ENCODE measurements around the gene COG2.
"Not testable (repeated sequence)": the region's sequence is repeated elsewhere in the genome, so short reads cannot be mapped to it uniquely, and the experiment has no call there.

COG2 gene

DNA sequence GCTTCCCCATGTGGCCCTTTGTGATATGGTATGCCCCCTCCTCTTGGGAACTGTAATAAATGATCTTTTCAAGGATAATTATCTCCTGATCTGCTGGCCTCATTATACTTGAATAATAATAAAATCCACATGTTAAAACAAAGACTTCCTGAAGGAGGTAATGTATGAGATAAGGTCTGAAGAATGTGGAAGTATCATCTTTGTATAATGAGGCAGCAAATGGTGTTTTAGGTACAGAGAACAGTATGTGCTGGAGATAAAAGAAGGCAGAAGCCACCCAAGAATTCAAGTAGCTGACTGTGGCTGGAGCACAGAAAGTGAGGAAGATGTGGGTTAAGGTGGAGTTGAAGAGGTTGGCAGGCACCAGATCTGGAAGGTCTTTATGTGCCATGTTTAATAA is 12.8 kb upstream of the COG2 start:
- DNase-seq, result no peak

DNA sequence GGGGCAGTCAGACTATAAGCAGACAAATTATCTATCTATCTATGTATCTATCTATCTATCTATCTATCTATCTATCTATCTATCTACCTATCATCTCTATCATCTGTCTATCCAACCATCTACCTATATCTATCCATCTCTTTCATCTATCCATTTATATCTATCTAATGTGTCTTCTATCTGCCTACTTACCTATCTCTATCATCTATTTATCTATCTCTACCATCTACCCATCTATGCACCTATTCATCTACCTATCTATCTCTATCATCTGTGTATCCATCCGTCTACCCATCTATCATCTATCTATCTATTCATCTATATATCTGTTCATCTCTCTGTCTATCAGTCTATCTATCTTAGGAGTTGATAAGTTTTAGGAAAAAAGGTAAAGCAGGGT is 10.8 kb upstream of the COG2 start:
- no peak for DNase-seq

DNA sequence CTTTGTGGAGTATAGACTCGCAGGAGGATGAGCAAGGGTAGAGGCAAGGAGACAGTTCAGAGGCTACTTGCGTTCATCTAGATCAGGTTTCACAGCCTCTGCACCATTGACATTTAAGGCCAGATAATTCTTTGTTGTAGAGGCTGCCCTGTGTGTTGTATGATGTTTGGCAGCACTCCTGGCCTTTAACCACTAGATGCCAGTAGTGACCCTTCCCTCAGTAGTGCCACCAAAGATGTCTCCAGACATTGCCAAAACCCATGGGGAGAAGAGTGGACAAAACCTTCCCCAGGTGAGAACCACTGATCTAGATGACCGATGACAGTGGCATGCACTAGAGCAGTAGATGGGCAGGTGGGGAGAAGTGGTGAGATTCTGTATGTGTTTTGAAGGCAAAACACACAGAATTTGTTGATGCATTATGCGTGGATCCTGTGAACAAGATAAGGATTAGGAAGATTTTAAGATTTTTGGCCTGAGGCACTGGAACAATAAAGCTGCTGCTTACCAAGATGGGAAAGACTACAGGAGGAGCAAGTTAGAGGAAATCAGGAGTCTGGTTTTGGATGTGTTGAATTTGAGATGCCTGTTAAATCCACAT is 9.9 kb upstream of the COG2 start:
- peak; percentile 6 for DNase-seq

DNA sequence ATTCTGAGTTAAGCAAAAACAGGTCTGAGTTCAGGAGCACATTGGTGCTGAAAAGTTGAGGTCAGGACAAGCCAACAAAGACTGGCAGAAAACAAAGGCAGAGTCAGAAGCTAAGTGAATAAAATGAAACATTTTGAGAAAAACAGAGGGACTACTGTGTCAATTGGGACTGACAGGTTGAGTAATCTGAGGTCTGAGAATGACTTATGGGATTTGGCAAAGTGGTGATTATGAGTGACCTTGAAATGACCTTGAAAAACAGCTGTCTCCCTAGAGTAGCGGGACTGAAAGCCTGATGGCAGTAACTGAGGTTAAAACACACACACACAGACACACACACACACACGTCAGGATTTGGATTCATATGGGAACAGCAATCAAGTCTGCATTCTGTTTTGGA is 8.8 kb upstream of the COG2 start:
- no peak for DNase-seq

DNA sequence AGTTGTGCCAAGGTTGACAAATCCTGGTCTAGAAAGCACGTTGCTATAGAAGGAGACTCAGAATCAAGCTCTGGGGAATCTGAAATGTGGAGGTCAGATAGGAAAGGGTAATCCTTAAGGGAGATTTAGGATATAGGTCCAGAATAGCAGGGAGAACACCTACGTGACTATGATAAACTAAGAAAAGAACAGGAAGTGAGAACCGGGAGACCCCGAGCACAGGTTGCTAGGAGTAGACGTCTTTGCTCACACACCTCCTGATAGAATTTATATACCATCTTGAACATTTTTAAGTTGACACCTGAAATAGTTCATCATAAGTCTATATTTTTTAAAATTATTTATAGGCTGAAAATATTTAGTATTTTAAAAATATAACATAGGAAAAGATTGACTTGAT is 7.9 kb upstream of the COG2 start:
- DNase-seq, result no peak

DNA sequence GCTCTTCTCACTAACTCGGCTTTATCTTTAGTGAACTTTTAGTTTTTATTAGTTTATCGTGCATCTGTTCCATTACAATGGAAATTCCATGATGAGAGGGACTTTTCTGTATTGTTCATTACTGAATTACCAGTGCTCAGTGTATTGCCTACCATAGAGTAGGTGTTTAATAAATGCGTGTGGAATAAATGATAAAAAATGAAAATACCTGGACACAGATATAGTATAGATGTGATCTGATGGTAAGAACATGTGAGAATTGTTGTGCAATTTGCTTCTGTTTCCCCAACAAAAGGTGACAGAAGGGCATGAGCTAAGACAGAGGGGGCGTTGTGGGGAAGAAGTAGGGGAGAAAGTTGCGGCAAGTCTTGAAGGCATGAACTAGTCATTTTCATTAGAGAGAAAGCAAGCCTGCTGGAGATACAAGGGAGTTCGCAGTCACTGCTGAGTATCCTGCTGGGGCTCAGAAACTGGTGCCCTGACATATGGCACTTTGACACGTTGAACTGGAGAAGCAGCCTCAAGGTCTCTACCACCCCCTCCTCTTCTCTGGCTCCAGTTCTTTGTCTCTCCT is 5.6 kb upstream of the COG2 start:
- DNase-seq, result peak; percentile 15

DNA sequence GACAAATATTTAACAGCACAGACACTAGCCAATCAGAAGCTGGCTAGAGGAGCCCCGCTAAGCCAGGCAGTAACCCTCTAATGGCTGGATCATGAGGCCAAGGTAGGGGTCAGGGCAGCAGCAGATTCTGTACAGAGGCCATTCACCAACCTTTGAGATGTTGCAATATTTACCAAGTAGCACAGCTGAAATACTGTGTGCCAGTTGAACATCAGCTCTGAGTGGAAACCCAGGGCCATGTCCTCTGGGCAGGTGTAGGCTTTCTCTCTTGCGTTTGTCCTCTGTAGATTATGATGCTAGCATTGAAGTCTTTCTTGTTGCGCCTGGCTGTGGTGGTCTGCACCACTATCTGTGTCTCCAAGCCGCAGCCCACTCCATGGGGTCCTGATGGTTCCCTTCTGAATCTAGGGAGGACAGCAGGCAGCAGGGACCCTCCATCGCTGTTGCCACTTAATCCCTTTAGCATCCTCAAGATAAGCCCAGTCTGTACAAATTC is 2.5 kb upstream of the COG2 start:
- no peak for DNase-seq

DNA sequence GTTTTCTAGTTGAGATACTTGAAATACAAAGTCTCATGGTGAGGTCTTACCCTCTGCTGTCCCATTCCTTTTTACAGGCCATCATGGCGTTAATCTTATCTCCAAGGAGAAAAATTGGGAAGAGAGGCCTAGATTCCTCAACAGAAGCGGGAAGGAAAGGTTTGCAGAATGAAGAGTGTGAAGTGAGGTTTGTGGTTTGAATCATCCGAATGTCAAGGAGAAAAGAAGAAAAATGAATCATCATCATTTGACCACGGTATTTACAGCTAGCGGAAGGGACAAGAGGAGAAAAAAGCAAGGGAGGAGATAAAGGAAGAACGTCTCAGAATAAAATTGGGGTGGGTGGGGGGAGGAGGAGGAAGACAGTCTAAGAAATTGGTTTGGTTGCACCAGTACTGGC is 935 bp upstream of the COG2 start:
- no peak for DNase-seq

DNA sequence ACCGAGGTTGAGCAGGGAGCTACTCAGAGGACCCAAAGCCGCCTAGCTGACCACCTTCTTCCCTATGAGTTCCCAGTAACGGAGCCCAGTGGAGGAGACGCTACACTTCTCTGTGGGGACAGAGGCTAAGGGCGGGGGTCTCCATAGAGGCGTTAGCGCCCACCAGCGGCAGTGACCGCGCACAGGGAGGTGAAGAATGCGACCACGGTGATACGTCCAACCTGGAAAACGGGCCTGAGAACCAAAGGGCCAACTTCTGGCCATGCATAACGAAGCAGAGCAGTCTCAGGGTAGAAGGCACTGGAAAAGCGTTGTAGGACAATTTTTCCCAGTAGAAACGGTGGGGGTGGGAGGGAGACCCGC is 400 bp upstream of the COG2 start:
- no peak for DNase-seq

DNA sequence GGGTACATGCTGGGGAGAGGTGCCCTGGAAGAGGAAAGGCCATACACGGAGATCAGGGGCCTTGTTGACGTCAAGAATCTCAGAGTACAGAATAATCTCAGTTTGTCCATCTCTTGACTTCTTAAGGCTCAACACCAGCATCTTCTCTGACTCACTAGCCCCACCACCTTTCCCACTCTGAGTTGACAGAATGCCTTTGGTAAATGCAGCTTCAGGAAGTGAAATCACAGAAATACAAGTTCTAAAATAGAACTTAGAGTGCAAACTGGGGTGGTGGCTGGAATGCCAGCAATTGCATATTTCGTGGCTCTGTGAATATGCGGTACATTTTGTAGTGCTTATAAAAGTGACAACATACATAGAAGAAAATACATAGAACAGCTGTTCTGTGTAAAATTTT is 1.6 kb downstream of the COG2 start:
- DNase-seq, result peak; percentile 13

DNA sequence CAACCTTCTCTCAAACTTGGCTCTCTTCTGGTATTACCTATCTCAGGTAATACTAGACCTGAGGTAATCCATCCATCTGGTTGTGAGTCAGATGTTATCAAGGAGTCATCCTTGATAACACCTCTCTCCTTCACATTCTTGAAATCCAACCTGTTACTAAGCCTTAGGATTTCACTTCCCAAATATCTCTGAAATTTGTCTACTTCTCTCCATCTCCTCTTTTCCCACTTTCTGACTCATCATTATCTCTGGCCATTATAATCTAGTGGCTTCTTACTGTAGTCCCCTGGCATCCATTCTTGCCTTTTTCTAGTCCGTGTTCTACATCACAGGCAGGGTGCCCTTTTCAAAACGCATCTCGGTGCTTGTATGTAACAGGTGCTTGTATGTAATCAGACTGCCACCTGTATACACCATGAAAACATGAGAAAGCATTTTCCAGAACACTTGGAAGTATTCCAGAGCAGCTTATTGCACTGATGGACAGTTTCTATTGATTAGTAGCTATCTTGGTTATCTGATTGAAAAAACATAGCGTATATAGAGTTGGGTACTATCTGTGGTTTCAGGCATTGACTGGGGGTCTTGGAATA is 4.5 kb downstream of the COG2 start:
- DNase-seq, result no peak

DNA sequence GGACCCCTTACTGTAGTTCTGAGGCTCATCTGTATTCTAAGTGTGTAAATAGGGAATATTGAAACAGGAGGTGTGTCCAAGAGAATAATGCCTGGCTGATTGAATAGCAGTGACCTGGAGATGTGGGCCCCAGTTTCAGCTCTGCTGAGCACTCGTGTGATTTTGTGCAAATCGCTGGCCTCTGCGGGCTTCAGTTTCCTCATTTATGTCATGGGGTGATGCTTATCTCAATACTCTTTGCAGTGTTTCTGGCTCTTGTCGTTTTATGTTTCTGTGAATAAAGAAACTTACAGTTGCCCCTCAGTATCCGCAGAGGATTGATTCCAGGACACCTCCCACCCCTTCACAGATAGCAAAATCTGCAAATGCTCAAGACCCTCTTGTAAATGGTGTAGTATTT is 5.0 kb downstream of the COG2 start:
- no peak for DNase-seq

DNA sequence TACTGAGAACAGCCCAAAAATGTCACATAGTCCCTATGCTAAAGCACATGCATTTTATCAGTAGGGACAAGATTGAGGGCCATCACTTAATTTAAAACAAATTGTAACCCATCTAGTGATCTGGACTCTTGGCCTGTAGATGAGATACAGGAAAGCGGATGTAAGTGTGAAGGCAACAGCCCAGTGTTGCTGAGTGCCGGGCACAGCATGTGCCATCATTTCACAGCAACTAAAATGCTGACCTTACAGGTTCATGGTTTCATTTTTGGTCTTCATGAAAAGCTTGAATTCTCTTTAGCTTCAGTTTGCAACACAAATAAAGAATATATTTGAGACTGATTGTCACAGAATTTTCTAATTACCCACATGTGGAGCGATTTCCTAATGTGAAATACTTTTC is 5.8 kb downstream of the COG2 start:
- DNase-seq, result no peak

DNA sequence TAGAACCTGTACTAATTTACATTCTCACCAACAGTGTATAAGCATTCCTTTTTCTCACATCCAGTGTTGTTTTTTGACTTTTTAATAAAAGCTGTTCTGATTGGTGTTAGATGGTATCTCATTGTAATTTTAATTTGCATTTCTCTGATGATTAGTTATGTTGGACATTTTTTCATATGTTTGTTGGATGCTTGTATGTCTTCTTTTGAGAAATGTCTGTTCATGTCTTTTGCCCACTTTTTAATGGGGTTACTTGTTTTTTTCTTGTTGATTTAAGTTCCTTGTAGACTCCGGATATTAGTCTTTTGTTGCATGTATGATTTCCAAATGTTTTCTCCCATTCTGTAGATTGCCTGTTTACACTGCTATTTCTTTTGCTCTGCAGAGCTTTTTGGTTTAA is 8.0 kb downstream of the COG2 start:
- DNase-seq, result no peak

DNA sequence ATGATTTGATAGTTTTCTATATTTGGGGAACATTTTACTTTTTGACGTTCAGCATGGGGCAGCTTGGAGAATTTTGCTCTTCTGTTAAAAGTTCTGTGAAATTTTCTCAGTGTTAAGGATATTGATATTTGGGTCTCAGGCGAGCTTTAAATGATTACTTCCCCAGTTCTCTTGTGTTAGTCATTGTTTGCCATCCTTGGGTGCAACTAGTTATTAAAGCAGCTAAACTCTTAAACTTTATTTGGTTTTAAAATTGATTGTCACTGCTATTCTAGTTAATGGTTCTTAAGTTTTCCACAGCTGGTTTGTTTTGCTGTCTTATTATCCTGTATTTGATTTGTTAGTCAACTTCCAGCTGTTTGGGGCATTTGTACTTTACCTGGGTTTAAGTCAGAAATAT is 9.0 kb downstream of the COG2 start:
- no peak for DNase-seq

DNA sequence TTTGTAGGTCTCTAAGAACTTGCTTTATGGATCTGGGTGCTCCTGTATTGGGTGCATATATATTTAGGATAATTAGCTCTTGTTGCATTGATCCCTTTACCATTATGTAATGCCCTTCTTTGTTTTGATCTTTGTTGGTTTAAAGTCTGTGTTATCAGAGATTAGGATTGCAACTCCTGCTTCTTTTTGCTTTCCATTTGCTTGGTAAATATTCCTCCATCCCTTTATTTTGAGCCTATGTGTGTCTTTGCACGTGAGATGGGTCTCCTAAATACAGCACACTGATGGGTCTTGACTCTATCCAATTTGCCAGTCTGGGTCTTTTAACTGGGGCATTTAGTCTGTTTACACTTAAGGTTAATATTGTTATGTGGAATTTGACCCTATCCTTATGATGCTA is 14.4 kb downstream of the COG2 start:
- DNase-seq, result not testable (repeated sequence)

DNA sequence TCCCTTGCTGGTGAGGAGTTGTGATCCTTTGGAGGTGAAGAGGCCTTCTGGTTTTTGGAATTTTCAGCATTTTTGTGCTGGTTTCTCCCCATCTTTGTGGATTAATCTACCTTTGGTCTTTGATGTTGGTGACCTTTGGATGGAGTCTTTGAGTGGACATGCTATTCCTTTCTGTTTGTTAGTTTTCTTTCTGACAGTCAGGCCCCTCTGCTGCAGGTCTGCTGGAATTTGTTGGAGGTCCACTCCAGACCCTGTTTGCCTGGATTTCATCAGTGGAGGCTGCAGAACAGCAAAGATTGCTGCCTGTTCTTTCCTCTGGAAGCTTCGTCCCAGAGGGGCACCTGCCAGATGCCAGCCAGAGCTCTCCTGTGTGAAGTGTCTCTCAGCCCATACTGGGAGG is 15.8 kb downstream of the COG2 start:
- not testable (repeated sequence) for DNase-seq

DNA sequence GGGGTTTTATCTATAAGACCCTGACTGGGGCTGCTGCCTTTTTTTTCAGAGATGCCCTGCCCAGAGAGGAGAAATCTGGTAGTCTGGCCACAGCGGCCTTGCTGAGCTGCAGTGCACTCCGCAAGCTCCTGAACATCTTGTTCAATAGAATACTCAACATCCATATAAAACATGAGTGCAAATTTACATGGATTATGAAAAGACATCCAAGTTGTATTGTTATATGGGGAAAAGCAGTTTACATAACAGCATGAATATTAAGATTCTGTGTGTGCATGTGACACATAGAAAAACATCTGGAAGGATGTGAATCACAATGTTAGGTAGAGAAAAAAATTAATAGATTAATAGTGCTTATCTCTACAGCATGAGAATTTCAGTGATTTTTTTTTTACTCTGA is 16.4 kb downstream of the COG2 start:
- DNase-seq, result no peak

DNA sequence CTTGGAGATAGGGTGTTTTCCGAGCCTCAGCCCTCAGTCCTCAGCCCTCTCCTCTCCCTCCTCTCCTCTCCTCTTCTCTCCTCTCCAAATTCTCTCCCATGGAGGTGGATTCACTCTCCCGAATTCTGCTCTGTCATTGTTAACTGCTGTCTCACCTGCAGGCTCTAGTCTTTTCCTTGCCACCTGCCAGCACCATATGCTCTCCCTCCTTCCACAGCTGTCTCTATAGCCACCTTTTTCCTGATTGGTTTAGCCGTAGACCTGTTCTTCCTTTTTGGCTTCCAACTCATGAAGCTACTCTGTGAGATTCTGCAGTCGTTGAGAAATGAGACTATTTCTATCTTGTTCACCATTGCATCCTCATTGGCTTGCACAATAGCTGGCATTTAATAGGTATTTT is 19.7 kb downstream of the COG2 start:
- DNase-seq, result no peak

DNA sequence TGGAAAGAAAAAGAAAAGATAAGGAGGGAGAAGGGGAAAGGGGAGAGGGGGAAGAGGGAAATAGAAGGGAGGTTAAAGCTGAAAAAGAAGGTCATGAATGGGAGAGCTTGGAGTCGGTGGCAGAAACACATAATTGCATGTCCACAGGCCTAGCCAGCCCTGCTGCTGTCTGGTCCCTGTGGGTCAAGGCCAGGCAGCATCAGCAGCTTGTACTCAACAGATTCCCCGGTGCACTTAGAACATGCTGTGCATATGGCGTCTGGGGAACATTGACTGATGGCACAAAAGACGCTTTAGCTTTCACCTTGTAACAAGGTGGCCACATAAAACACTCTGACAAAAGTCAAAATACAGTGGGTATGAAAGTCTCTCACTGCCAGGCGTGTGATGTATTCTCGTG is 25.9 kb downstream of the COG2 start:
- DNase-seq, result no peak

DNA sequence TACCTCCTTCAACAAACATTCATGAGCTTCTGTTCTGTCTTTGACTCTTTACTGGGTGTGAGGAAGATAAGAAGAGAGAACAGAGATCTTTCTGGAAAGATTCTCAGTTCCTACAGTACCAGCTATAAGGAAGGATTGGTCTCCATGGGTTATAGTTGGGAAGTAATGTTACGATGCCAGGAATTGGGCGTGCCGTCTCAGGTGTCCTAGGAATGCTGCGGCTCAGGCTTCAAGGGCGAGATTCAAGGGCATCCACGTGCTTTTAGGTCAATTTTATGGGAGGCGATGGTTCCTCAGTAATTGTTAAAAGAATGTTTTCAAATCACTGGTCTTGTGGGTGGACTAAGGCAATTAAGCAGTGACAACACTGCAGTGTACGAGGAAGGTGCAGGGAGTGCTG is 27.3 kb downstream of the COG2 start:
- no peak for DNase-seq

DNA sequence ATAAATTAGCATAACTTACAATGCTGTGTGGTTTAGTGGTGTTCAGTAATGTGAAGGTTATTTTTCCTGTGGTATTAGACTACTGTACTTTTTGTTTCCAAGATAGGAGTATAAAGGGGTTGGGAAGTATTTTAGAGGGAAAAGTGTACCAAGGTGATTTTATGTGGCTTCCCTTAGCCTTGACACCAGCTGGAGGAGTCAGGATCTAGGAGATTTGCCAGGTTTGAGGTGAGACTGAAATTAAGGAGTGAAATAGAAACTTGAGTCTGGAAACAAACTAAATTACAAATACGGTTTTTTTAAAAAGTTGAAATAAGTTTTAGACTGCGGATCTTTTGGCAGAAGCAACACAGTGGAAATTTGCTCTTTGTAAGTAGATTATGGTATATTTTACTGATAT is 32.3 kb downstream of the COG2 start:
- no peak for DNase-seq

DNA sequence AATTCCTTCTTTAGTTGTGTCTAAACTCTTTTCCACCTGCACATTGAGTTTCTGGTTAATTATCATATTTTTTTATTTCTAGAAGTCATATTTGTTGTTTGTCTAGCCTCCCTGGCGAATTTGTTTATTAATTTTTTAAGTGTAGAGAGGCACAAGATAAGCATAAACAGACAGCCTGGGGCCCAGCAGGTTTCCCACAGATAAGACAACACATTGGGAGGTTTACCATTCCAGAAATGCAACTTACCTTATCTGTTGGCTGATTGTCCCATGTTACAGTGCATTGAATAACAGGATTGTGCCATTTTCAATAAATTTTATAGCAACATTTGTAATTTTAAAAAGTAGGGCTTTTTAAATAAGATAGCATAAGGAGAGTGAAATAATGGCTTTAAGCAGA is 34.9 kb downstream of the COG2 start:
- DNase-seq, result no peak

DNA sequence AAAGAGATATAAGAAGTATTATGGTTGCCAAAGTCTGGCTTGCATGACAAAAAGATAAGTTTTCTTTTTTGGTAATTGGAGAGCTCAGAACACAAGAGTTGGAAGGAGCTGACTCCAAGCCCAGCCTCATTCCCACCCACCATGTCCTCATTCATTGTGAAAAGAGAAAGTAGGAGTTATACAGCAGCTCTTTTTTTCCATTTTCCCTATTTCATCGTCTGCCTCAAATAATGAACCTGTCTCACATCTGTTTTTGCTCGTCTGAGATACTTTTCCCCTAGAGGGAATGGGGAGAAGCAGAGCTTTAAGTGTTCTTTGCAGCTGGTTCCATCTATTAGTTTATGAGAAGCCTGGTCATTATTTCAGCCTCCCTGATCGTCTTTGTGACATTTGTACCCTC is 36.9 kb downstream of the COG2 start:
- no peak for DNase-seq

DNA sequence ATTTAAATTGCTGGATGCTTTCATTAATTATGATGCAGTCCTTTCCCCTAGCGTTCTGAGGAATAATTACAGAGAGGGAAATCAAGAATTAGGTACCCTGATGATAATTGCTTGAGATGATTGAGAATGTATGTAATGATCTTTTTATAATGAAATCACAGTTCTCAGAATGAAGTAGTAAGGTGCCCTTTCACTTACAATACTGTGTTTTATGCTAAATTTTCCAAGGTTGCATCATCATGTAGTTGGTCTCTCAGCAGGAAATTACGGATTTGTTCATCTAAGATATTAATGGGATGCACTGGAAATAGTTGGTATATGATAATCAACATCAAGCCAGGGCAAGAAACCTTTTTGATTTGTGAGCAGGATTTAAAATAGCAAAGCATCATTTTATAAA is 37.5 kb downstream of the COG2 start:
- DNase-seq, result no peak

All from stimulated activated CD4-positive, alpha-beta T cell treated with anti-CD3 and anti-CD28 coated beads, Interleukin-1b, Interleukin-23, amount 100 ng/mL, for 48 hours (primary cell).